Subcutaneous abdominal adipose tissue (tissue), 5 donors: ENCODE results near the gene CIBAR2.
"Not testable (repeated sequence)": the region's sequence is repeated elsewhere in the genome, so short reads cannot be mapped to it uniquely, and the experiment has no call there.

Source experiments
- H3K27ac ChIP-seq: one replicate; pipeline ENCODE4 v1.7.0; 2013; ENCODE audit warnings: low read depth, mild to moderate bottlenecking, inconsistent platforms, low read length, moderate library complexity
- H3K27me3 ChIP-seq, 5 donors: one replicate each; pipeline ENCODE4 v1.7.0; 2013; ENCODE audit warnings: low read length in 5 of 5, inconsistent platforms in 1 of 5; ENCODE audit not compliant: control insufficient read depth in 5 of 5, insufficient read depth in 4 of 5
- H3K36me3 ChIP-seq, 5 donors: one replicate each; pipeline ENCODE4 v1.7.0; 2013; ENCODE audit warnings: low read length in 5 of 5; ENCODE audit not compliant: control insufficient read depth in 5 of 5, insufficient read depth in 5 of 5
- H3K4me1 ChIP-seq, 5 donors: one replicate each; pipeline ENCODE4 v1.7.0; 2013; ENCODE audit warnings: low read length in 5 of 5, mild to moderate bottlenecking in 3 of 5, moderate library complexity in 1 of 5; ENCODE audit not compliant: control insufficient read depth in 5 of 5, insufficient read depth in 5 of 5
- H3K4me3 ChIP-seq, 5 donors: one replicate each; pipeline ENCODE4 v1.7.0; 2013; ENCODE audit warnings: low read length in 5 of 5, low read depth in 1 of 5
- H3K9ac ChIP-seq, 5 donors: one replicate each; pipeline ENCODE4 v1.7.0; 2013; ENCODE audit warnings: low read length in 5 of 5, mild to moderate bottlenecking in 4 of 5, moderate library complexity in 3 of 5
- H3K9me3 ChIP-seq, 5 donors: one replicate each; pipeline ENCODE4 v1.7.0; 2013; ENCODE audit warnings: low read length in 5 of 5; ENCODE audit not compliant: control insufficient read depth in 5 of 5
- donor health status: healthy.
- donor health status: healthy.
- donor health status: healthy.
- donor health status: healthy.
- donor health status: healthy.

Gene CIBAR2

GRCh38 chr16:85056211-85056748 lies 56.0 kb downstream of the CIBAR2 start:
- Histone ChIP-seq H3K36me3 (no peaks in the 10 kb centered on the region), H3K4me1 (peaks cover 0 to 23% (median 19%) of the 10 kb centered on the region in 5 donors), H3K9ac (peak overlapping the region in 3 of 5 donors; percentile 14 to 48 (median 46)), H3K27me3 (no peaks in the 10 kb centered on the region), H3K9me3 (no peaks in the 10 kb centered on the region), H3K27ac (peak overlapping the region; percentile 21), H3K4me3 (peak overlapping the region; percentile 3 to 66 (median 40))

- Histone ChIP-seq H3K9ac (peak overlapping the region; percentile 5 to 54 (median 46)), H3K4me1 (peaks cover under 1 to 27% (median 23%) of the 10 kb centered on the region in 5 donors), H3K36me3 (no peaks in the 10 kb centered on the region), H3K4me3 (peak overlapping the region; percentile 3 to 66 (median 40)), H3K9me3 (no peaks in the 10 kb centered on the region), H3K27ac (peak overlapping the region; percentile 21), H3K27me3 (no peaks in the 10 kb centered on the region)
These were observed 56.6 kb downstream of the CIBAR2 start for GRCh38 chr16:85055493-85056210.

GRCh38 chr16:85054948-85055492 lies 57.3 kb downstream of the CIBAR2 start:
- Histone ChIP-seq H3K27me3 (no peaks in the 10 kb centered on the region), H3K4me1 (peaks cover 2 to 28% (median 27%) of the 10 kb centered on the region in 5 donors), H3K9ac (peak overlapping the region in 4 of 5 donors; percentile 5 to 54 (median 30)), H3K27ac (peak overlapping the region; percentile 21), H3K9me3 (no peaks in the 10 kb centered on the region), H3K36me3 (no peaks in the 10 kb centered on the region), H3K4me3 (peak overlapping the region; percentile 3 to 66 (median 40))

- not testable (repeated sequence) for H3K9ac ChIP-seq, H3K4me3 ChIP-seq, H3K27ac ChIP-seq, H3K9me3 ChIP-seq, H3K36me3 ChIP-seq, H3K27me3 ChIP-seq
- peaks cover 2 to 28% (median 27%) of the 10 kb centered on the region in 5 donors for H3K4me1 ChIP-seq
These were observed 58.0 kb downstream of the CIBAR2 start for GRCh38 chr16:85054321-85054720.

GRCh38 chr16:85052536-85052935 lies 59.7 kb downstream of the CIBAR2 start:
- Histone ChIP-seq H3K9ac (no peak overlapping the region), H3K9me3 (no peaks in the 10 kb centered on the region), H3K27me3 (no peaks in the 10 kb centered on the region), H3K36me3 (no peaks in the 10 kb centered on the region), H3K27ac (no peak overlapping the region), H3K4me3 (no peak overlapping the region), H3K4me1 (peaks cover 2 to 33% (median 28%) of the 10 kb centered on the region in 5 donors)

- Histone ChIP-seq H3K9ac (no peak overlapping the region), H3K36me3 (no peaks in the 10 kb centered on the region), H3K27me3 (no peaks in the 10 kb centered on the region), H3K9me3 (no peaks in the 10 kb centered on the region), H3K4me1 (peaks cover 2 to 34% (median 28%) of the 10 kb centered on the region in 5 donors), H3K27ac (no peak overlapping the region), H3K4me3 (no peak overlapping the region)
These were observed 60.6 kb downstream of the CIBAR2 start for GRCh38 chr16:85051683-85052082.

GRCh38 chr16:85051067-85051581 lies 61.1 kb downstream of the CIBAR2 start:
- H3K9ac ChIP-seq, result no peak overlapping the region
- H3K27me3 ChIP-seq, result no peaks in the 10 kb centered on the region
- no peak overlapping the region for H3K27ac ChIP-seq
- H3K9me3 ChIP-seq, result no peaks in the 10 kb centered on the region
- no peaks in the 10 kb centered on the region for H3K36me3 ChIP-seq
- H3K4me3 ChIP-seq, result no peak overlapping the region
- H3K4me1 ChIP-seq, result peaks cover 2 to 29% (median 24%) of the 10 kb centered on the region in 5 donors

- Histone ChIP-seq H3K4me3 (no peak overlapping the region), H3K27ac (no peak overlapping the region), H3K36me3 (no peaks in the 10 kb centered on the region)
These were observed 62.5 kb downstream of the CIBAR2 start for GRCh38 chr16:85049706-85050305.

GRCh38 chr16:85048921-85049562 lies 63.2 kb downstream of the CIBAR2 start:
- Histone ChIP-seq H3K27me3 (no peaks in the 10 kb centered on the region), H3K9me3 (no peaks in the 10 kb centered on the region), H3K4me3 (no peak overlapping the region), H3K36me3 (no peaks in the 10 kb centered on the region), H3K4me1 (peaks cover 2 to 14% (median 10%) of the 10 kb centered on the region in 5 donors), H3K27ac (no peak overlapping the region), H3K9ac (no peak overlapping the region)

More at GRCh38 chr16:85049706-85050305, 62.5 kb downstream of the CIBAR2 start:
- peaks cover 2 to 16% (median 11%) of the 10 kb centered on the region in 5 donors for H3K4me1 ChIP-seq
- H3K27me3 ChIP-seq, result no peaks in the 10 kb centered on the region
- no peaks in the 10 kb centered on the region for H3K9me3 ChIP-seq
- H3K9ac ChIP-seq, result no peak overlapping the region
